Activated CD8-positive, alpha-beta memory T cell treated with anti-CD3 and anti-CD28 coated beads, Interleukin-2, amount 50 U/mL, for 4 hours (primary cell): ENCODE measurements around the gene SERINC3.

Experiments
- DNase-seq: peaks from one replicate; pipeline ENCODE4 v3.0.0-alpha.2; 2020

The SERINC3 gene

GRCh38 chr20:44532259-44532980 is 10.6 kb upstream of the SERINC3 start:
- DNase-seq = no peak

- no peak for DNase-seq
Observed at GRCh38 chr20:44528309-44528708, 6.4 kb upstream of the SERINC3 start.

DNA sequence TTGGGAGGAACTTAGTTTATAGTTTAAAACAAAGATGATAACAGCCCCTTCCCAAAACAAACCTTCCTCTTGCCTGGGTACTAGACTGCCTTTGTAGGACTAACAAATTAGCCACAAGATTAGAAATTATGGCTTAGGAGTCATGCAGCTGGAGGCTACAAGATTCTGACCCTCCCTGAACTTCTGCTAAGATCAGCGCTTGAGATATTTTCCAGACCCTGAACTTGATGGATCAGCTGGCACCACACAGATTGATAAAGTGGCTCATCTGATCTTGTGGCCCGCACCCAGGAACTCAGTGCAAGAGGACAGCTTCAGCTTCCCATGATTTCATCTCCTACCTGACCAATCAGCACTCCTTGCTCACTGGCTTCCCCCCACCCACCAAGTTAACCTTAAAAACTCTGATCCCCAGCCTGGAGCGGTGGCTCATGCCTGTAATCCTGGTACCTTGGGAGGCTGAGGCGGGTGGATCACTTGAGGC is 5.9 kb upstream of the SERINC3 start:
- DNase-seq = no peak

GRCh38 chr20:44526129-44526528 is 4.3 kb upstream of the SERINC3 start:
- no peak for DNase-seq

GRCh38 chr20:44523746-44524145 is 1.9 kb upstream of the SERINC3 start:
- no peak for DNase-seq

GRCh38 chr20:44522841-44523240 is 971 bp upstream of the SERINC3 start:
- DNase-seq = no peak

- no peak for DNase-seq
Observed at GRCh38 chr20:44520881-44521280, 989 bp downstream of the SERINC3 start.

GRCh38 chr20:44518248-44518647 is 3.6 kb downstream of the SERINC3 start:
- DNase-seq = no peak

- DNase-seq = no peak
Observed at GRCh38 chr20:44517454-44517853, 4.4 kb downstream of the SERINC3 start.

GRCh38 chr20:44516491-44516890 is 5.4 kb downstream of the SERINC3 start:
- no peak for DNase-seq

DNA sequence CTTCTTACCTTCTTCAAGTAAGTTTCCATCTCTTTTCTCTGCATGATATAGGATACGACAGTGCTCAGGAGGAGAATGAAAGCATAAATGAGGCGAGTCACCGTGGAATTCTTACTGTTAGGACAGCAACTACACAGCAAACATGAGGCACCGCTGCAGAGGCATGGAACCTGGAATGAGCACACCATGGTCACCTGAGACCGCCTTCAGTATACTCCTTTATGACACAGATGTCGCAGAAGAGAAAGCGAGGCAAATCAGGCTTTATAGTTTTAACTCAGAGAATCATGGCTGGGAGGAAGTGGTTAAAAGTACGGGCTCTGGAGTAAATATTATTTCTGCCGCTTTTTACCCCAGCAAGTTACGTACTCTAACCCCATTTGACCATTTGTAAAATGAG is 8.0 kb downstream of the SERINC3 start:
- no peak for DNase-seq

- no peak for DNase-seq
Observed at GRCh38 chr20:44509762-44510161, 12.1 kb downstream of the SERINC3 start.

GRCh38 chr20:44504402-44505307 is 17.2 kb downstream of the SERINC3 start:
- no peak for DNase-seq

DNA sequence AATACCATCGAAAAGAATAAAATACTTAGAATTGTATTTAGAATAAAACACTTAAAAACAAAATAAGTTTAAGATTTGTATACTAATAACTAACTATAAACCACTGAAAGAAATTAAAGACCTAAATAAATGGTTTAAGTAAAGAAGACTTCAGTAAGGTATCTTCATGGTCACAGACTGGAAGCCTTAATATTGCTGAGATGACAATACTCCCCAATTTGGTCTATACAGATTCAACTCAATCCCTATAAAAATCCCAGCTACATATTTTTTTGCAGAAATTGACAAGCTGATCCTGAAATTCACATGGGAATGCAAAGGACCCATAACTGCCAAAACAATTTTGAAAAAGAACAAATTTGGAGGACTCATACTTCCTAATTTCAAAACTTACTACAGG is 18.9 kb downstream of the SERINC3 start:
- no peak for DNase-seq

GRCh38 chr20:44501448-44501847 is 20.4 kb downstream of the SERINC3 start:
- DNase-seq = no peak

DNA sequence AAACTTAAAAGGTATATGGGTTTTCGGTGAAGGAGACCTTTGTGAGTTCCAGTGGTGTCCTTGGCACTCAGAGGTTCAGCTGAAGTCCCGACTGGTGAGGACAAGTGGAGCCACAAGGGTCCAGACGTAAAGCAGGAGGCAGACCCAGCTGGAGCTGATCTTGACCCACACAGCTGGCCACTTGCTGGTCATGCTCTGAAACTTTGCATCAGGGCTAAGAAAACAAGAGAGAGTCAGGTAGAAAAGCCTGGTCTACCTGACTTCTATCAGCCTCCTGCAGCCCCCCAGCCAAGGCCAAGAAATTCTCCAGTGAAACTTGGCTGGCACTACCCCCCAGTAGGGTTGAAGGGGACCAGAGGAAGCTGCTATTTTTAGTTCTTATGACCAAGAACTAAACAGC is 21.6 kb downstream of the SERINC3 start:
- DNase-seq = no peak

DNA sequence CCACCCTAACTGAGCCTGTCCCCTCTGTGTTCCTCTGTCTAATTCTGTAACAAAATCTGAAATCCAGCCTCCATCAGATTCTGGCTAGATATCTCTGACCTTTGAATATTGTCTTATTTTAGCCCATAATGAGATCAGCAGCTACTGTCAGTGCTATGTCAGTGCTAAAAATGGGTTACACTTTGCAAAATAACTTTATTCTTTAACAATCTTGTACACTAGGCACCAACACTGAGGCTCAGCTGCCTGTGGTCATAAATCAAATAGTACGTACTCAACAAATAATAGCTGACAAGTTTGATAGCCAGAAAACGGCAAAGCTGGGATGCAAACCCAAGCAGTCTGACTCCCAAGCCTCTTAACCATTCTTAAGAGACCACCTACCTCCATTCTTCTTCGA is 24.1 kb downstream of the SERINC3 start:
- DNase-seq = no peak

DNA sequence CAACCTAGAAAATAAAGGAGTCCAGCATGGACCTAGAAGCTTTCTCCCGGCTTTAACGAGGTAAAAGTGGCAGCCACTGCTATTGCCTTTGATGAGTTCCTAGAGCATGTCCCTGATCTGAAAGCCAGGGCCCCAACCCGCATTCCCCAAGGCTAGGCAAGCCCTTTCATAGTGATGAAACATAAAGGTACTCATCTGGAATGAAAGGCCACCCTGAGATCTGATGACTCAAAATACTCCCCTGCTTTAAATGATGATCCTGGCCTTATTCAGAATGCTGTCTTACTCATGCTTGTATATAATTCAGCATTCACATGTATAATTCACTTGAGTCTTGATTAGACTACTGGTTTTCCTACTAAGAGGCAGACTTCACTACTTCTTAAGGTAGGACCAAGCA is 24.9 kb downstream of the SERINC3 start:
- no peak for DNase-seq

GRCh38 chr20:44495802-44496481 is 25.9 kb downstream of the SERINC3 start:
- DNase-seq = no peak

DNA sequence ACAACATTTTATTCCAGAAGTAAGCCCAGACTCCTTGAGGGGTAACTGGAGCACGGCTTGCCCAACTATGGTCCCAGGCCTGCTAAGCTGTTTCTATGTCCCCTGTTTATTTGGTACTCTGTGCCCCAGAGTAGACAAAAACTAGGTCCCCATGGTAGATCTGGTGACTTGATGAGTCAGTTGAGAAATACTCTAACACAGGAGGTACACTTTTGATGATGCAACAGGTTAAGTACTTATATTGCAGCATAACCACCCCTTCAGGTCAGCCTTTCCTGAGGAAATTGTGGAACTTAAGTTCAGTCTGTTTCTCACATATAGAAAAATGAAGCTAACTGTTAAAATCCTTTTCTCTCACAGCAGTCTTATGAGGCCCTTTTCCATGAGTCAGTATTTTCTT is 26.6 kb downstream of the SERINC3 start:
- no peak for DNase-seq

DNA sequence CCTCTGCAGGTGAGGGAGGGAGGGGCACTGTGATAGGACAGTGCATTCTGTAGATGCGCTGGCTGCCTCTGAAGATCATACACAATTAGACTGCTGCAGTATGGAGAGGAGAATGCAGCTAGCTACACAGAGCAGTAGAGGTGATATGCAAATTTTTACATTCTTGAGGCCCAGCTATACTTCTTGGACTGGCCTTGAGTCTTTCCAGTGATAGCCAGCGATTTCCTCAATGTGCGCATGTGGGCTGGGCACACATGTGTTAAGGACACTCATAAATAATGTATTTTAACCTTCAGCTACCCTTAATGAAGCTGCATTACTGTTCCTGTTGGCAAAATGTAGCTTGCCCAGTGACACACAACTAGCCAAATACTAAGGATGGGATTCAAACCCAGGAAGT is 27.2 kb downstream of the SERINC3 start:
- no peak for DNase-seq

DNA sequence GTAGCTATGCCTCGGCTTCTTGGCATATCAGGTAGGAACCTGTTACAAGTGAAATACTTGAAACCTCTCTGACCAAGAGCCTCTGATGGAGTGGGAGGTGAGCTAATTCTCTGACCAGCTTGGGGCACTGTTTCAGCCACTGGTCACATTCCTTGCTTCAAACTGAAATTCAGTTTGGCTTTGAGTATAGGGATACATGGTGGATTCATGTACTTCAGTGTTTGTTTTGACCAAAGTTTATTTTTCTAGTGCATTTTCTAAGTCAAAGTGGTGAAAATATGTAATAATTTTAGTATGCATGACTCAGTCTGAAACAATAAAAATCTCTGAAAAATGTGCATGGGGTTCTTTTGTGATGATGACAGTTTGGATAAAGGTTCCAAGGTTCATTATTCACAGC is 27.6 kb downstream of the SERINC3 start:
- no peak for DNase-seq

DNA sequence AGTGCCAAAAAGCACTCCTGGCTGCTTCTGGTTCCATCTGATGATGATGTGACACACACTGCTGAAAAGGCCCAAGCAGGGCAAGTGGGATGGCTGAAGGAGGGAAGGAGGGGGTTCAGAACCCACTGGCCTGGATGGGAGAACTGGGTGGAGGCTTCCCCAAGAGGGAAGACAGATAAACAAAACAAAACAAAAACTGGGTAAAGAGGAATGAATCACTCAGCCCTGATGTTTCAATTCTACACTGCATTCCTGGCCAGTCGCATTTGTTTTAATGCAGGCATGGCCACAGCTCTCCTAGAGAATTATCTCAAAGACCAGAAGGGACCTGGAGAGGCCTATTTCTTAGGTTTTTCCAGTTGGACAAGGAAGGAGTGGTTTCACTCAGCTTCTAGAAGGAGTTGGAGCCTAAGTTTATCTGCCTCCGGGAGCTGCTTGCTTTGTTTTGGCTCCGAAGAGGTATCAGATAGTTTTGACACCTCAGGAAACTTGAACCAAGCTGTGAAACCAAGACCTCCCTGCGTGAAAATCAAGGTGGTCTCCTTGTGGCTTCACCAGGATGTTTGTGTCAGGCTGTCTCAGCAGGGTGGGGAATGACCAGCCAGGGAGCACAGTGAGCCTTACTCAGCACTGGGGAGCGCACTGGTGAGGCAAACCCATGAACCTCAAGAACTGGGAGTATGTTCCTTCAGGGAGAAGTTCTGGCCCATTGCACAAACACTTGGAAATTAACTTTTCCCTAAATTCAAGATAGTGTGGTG is 30.1 kb downstream of the SERINC3 start:
- no peak for DNase-seq
